A673 (cell line): ENCODE measurements around the gene ARHGAP22.

ENCODE experiments used
- EZH2 ChIP-seq: fragments of 200-600 bp; sonication (generic); IDR thresholded peaks from 2 replicates; pipeline ENCODE4 v1.6.1; 2017; ENCODE audit warnings: borderline replicate concordance, low read depth, mild to moderate bottlenecking, mixed read lengths, antibody characterized with exemption, low read length; ENCODE audit not compliant: poor library complexity, severe bottlenecking
- TF ChIP-seq, protein P1 (sequence below): fragments of 300-800, 200-600 bp; sonication (generic); conservative IDR thresholded peaks from 2 replicates; pipeline ENCODE4 v1.5.1; 2017; ENCODE audit warnings: low read depth, mild to moderate bottlenecking, antibody characterized with exemption, low read length, moderate library complexity, mixed read lengths

DNA sequence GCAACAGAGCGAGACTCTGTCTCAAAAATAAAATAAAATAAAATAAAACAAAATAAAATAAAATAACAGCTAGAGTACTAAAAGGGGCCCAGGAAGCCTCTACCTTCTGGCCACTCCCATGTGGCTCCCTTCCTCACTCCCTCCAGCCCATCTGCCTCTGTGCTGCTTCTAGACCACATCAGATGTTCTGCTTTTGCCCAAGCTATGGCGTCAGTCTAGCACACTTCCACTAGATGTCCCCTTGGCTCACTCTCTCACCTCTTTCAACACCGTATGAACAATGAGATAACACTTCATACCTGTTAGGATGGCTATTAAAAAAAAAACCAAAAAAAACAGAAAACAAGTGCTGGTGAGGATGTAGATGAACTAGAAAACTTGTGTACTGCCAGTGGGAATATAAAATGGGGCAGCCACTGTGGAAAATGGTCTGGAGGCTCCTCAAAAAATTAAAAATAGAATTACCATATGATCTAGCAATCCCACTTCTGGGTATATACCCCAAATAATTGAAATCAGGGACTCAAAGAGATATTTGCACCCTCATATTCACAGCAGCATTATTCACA, 132.3 kb downstream of the ARHGAP22 start:
- TF ChIP-seq, protein P1, sequence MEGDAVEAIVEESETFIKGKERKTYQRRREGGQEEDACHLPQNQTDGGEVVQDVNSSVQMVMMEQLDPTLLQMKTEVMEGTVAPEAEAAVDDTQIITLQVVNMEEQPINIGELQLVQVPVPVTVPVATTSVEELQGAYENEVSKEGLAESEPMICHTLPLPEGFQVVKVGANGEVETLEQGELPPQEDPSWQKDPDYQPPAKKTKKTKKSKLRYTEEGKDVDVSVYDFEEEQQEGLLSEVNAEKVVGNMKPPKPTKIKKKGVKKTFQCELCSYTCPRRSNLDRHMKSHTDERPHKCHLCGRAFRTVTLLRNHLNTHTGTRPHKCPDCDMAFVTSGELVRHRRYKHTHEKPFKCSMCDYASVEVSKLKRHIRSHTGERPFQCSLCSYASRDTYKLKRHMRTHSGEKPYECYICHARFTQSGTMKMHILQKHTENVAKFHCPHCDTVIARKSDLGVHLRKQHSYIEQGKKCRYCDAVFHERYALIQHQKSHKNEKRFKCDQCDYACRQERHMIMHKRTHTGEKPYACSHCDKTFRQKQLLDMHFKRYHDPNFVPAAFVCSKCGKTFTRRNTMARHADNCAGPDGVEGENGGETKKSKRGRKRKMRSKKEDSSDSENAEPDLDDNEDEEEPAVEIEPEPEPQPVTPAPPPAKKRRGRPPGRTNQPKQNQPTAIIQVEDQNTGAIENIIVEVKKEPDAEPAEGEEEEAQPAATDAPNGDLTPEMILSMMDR, result no peak
- no peak for TF ChIP-seq EZH2
